Measurements from ENCODE around the gene HNF4A.

DNA sequence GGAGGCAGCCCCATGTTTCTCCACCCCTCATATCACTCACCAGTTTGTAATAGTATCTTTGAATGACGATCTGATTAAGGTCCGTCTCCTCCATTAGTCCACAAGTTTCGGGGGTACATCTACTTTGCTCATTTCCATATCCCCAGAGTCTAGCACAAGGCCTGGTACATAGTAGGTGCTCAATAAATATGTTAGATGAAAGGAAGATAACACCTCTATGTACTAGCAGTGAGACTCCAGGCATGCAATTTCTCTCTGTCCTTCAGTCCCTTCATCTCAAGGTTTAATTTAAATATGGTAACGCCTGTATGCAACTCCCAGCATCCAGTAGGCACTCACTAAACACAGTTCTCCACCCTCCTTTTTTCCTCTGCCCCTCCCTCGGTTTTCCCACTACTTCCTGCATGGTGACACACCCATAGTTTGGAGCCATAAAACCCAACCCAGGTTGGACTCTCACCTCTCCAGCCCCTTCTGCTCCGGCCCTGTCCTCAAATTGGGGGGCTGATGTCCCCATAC, 461 bp upstream of the HNF4A start:
- TF ChIP-seq, protein P1, sequence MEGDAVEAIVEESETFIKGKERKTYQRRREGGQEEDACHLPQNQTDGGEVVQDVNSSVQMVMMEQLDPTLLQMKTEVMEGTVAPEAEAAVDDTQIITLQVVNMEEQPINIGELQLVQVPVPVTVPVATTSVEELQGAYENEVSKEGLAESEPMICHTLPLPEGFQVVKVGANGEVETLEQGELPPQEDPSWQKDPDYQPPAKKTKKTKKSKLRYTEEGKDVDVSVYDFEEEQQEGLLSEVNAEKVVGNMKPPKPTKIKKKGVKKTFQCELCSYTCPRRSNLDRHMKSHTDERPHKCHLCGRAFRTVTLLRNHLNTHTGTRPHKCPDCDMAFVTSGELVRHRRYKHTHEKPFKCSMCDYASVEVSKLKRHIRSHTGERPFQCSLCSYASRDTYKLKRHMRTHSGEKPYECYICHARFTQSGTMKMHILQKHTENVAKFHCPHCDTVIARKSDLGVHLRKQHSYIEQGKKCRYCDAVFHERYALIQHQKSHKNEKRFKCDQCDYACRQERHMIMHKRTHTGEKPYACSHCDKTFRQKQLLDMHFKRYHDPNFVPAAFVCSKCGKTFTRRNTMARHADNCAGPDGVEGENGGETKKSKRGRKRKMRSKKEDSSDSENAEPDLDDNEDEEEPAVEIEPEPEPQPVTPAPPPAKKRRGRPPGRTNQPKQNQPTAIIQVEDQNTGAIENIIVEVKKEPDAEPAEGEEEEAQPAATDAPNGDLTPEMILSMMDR (IDR thresholded peaks at IDR 0.05): no peak
- no peak for TF ChIP-seq POLR2A (IDR thresholded peaks at IDR 0.05)

All from uterus (tissue), 2 donors.